HFF-Myc (cell line): ENCODE measurements around the gene UVRAG.
A peak's percentile ranks its signal among the peaks of the same experiment; 100 is the strongest.

Source experiments
- DNase-seq: peaks from one replicate; pipeline ENCODE4 v3.0.0-alpha.2; 2011; ENCODE audit warnings: low read depth; ENCODE audit errors: extremely low read depth
- H3K4me3 ChIP-seq: replicated peaks from 2 replicates; pipeline ENCODE4 v1.5.1; 2011; ENCODE audit warnings: low read depth, mild to moderate bottlenecking, control low read depth, low read length
- TF ChIP-seq, protein P1 (sequence below): IDR thresholded peaks from 2 replicates; pipeline ENCODE4 v1.5.1; 2012; ENCODE audit warnings: mild to moderate bottlenecking, low read depth, low read length, control low read depth; ENCODE audit errors: missing control alignments

The UVRAG gene

DNA sequence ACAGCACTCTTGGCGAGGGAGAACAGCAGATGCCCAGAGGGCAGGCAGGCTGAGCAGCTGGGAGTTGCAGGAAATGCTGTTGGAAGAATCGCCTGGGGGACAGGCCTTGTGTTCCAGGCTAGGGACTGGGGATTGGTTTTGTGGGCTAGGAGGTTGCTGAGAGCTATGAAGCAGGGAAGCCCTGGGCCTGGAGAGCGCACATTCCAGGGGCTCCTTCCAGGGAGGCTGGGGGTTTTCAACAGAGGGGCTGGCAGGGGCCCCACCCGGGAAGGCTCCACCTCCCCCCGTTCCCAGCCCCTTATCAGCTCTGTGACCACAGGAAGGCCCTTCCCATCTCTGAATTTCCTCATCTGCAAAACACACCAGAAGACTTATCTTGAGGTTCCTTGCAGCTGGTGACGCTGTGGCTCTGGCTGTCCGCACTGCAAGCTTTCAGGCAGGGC lies 369.6 kb downstream of the UVRAG start:
- no peak overlapping the region for H3K4me3 ChIP-seq
- no peak for DNase-seq
- TF ChIP-seq, protein P1, sequence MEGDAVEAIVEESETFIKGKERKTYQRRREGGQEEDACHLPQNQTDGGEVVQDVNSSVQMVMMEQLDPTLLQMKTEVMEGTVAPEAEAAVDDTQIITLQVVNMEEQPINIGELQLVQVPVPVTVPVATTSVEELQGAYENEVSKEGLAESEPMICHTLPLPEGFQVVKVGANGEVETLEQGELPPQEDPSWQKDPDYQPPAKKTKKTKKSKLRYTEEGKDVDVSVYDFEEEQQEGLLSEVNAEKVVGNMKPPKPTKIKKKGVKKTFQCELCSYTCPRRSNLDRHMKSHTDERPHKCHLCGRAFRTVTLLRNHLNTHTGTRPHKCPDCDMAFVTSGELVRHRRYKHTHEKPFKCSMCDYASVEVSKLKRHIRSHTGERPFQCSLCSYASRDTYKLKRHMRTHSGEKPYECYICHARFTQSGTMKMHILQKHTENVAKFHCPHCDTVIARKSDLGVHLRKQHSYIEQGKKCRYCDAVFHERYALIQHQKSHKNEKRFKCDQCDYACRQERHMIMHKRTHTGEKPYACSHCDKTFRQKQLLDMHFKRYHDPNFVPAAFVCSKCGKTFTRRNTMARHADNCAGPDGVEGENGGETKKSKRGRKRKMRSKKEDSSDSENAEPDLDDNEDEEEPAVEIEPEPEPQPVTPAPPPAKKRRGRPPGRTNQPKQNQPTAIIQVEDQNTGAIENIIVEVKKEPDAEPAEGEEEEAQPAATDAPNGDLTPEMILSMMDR, result no peak

DNA sequence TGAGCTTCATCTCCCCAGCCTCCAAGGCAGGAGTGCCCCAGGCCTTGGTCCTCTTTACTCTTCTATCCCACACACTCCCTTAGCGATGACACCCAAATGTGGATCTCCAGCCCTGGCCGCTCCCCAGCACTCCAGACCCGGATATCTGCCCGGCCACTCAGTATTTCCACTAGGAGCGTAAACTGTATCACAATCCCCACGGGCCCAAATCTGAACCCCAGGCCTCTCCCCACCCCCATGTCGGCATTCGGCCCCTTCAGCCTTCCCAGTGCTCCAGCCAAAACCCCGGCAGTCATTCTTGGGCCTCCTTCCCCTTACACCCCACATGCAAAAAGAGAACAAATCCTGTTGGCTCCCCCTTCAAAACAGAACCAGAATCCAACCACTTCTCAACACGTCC lies 370.5 kb downstream of the UVRAG start:
- DNase-seq, result no peak
- TF ChIP-seq, protein P1, result no peak
- no peak overlapping the region for H3K4me3 ChIP-seq

DNA sequence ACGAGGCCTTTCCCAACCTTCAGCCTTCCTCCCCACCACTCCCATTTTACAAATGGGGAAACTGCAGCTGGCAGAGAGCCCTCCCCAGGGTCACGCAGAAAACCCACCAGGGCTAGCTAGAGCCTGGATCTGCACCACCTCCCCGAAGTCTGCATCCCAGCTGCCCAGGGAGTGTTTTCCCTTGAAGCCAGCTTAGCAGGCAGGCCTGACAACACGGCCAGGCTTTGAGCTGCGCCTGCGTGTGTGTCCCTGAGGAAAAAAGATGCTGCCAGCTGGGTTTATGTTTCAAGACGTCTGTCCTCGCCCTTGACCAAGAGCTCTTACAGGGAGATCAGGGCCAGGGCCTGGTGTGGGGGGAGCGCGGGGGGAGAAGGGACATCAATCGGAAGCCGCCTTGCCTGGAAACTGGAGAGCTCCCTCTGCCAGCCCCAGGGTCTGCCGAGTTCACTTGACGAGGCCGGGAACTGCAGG lies 371.0 kb downstream of the UVRAG start:
- DNase-seq, result no peak
- TF ChIP-seq, protein P1, result no peak
- H3K4me3 ChIP-seq, result no peak overlapping the region

DNA sequence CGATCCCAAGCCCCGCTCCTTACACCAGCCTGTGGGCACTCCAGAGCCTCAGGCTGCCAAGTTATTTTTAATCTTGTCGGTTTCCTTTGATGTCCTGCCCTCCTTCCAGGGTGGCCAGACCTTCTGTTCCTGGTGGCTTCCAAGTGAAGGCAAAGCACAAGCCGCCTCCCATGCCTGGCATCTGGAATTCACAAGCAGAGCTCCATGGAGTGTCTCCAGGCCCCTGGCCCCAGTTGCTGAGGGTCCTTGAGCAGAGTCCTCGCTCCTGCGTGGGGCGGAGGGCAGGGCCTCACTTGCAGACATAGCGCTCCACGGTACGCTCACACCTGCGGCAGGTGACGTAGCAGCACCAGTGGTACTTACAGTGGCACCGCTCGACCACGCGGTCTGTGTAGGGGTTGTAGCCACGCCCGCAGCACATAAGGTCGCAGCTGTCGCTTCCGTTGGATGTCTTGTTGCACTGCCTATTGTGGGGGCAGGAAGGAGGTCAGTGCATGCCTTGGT lies 371.8 kb downstream of the UVRAG start:
- TF ChIP-seq, protein P1, result no peak
- no peak for DNase-seq
- no peak overlapping the region for H3K4me3 ChIP-seq

DNA sequence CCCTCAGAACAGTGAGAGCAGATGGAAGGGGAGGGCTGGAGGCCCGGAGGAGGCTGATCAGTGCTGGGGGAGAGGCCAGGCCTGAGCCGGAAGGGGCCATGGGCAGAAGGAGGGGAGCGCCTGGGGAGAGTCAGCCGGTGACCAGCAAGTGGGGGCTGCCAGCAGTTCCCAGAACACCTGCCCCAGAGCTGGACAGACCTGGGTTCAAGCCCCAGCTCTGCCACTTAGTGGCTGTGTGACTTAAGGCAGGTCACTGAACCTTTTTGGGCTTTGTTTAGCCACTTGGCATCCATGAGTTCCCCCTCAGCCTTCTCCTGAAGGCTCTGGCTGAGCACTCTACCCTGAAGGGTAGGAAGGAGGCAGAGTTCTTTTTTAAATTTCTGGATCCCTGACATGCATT lies 373.9 kb downstream of the UVRAG start:
- DNase-seq, result no peak
- H3K4me3 ChIP-seq, result no peak overlapping the region
- TF ChIP-seq, protein P1, result no peak

DNA sequence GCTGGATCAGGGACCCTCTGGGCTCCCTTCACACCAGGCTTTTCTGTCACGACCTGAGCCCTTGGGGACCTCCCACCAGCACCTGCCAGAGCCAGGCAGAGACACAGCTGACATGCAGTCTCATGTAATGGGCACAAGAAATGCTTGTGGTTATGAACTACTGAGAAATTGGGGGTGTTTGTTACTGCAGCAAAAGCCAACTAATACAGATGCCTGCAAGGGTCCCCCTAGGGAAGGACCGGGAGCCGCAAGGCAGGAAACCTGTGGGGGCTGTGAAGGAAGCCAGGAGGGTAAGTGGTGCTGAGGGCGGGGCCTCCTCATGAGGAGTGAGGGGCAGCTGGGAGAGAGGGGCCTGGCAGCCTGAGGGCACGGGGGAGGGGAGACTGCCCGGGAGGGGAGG lies 374.7 kb downstream of the UVRAG start:
- no peak overlapping the region for H3K4me3 ChIP-seq
- no peak for DNase-seq
- TF ChIP-seq, protein P1, result no peak

DNA sequence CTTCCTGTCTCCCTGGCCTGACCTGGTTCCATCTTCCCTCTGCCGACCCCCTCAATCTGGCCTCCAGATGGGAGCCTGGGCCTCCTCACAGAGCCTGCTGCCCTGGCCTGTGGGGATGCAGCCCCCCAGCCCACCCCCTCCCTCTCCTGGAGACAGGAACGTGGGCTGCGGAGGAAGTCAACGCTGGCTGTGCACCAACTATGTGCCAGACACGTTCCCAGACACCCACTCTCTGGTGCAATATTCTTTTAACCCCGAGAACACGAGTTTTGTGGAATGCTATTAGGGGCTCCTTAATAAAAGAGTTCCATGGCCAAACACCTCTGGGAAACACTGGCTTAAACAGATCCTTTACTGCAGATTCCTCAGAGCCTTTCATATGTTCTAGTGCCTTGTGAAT lies 375.4 kb downstream of the UVRAG start:
- TF ChIP-seq, protein P1, result no peak
- H3K4me3 ChIP-seq, result no peak overlapping the region
- DNase-seq, result peak; percentile 90
